NCI-H2029 (cell line): Measurements from ENCODE around the gene VWCE.
"Not testable (repeated sequence)": the region's sequence is repeated elsewhere in the genome, so short reads cannot be mapped to it uniquely, and the experiment has no call there.

Experiments
- DNase-seq: peaks from one replicate; lab custom pipeline; 2025; lab: John Stamatoyannopoulos, UW

The VWCE gene

DNA sequence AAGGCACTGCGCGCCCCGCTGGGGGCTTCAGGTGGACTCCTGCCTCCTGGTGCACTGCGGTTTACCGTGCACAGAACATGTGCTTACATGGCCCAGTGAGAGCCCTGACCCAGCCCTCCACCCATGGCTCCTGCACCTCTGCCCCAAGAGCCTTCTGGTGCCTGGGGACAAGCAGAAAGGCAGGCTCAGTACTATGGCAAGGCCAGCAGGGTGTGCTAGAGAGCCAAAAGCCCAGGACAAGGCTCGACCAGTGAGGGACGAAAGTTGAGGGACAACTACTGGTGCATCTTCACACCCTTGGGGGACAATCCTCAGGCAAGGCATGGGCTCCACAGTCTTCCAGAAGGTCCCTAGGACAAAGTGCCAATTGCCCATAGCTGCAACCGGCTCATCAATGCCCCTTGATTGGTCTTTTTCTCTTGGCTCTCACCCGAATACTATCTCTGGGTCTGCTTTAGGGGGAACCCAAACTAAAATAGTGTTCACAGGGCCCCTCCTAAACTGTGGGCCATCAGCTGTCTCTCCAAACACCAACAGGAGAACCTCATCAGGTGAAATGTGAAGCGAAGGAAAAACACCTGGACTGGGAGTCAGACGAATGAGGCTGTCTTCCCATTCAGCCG lies 40.6 kb downstream of the VWCE start:
- peak; percentile 15 for DNase-seq

DNA sequence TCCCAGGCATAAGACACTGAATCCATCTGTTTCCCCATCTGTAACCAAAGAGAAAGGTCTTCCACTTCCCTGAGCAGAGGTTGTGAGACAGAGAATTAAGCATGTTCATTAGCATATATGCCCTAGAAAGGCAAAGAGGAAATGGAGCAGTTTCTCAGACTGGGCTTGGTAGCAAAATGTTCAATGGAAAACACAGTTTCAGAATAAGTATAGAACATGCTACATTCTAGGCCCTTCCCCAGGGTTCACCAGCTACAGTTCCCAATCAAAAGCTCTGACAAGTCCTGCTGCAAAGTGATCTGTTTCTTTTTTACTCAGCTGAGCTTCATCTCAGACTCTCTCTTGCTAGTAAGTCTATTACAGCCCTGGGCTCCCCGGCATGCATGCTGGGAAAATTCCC lies 42.8 kb downstream of the VWCE start:
- not testable (repeated sequence) for DNase-seq

DNA sequence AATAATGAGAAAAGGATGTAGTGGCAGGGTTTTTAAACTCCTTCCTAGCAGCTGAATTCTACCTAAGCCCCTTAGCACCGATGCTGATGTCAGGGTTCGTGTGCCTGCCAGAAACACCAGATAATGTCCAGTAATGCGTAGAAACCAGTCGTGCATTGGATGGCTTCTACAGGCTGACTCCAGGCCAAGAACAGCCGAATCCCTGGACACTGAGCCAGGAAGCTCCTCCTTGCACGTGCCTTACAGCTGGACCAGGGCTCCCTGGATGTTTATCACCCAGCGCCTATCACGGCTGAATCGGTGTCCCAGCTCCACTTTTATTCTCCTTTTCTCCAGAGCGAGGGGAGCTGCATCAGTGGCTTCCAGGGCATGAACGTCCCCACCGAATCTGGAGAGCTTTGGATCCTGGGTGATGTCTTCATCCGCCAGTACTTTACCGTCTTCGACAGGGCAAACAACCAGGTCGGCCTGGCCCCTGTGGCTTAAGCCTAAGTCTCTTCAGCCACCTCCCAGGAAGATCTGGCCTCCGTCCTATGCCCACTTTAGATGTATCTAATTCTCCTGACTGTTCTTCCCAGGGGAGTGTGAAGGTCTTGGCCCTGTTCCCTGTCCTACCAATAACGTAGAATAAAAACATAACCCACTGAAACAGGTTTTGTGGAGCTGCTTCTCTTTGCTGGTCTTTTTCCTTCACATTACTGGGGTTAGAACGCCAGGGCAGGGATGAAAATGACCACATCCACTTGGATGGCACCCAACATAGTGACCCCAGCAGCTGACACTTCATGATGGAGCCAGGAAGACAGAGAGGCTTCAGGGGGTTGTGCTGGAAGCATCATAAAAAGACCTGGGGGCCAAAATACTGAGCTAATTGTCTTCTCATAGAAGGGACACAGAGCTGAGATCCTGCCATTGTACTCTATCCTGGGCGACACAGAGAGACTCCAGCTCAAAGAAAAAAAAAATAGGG lies 44.0 kb downstream of the VWCE start:
- not testable (repeated sequence) for DNase-seq

DNA sequence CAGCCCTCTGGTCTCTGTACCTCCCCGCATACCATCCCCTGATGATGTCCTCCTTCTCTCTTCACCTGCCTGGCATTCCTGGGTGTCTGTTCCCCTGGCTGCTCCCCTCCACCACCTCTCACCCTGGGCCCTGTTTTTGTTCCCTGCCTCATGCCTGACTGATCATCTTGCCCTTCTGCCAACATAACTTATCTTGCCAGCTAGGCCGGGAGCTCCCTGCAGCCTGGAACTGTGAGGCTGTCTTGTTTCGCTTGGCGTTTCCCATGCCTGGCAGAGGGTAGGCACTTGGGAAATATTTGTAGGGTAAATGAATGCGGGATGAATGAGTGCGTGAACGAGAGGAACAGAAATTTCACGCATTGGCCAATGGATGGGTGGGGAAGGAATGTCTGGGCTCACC lies 45.9 kb downstream of the VWCE start:
- DNase-seq = not testable (repeated sequence)

DNA sequence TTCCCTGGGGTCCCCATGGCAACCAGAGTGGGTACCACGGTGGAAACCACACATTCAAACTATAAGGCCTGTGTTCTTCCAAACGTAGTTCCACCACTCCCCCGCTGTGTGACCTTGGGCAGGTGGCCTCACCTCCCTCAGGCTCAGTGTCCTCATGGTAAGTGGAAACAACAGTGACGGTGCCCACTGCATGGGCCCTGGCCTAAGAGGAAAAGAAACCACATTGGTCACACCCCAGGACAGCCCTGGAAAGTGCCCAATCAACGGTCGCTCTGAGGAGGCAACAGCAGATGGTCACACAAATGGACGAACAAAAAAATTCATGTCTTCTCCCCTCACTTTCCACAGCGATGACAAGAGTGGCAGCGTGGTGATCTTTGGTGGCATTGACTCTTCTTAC lies 47.0 kb downstream of the VWCE start:
- DNase-seq = not testable (repeated sequence)

DNA sequence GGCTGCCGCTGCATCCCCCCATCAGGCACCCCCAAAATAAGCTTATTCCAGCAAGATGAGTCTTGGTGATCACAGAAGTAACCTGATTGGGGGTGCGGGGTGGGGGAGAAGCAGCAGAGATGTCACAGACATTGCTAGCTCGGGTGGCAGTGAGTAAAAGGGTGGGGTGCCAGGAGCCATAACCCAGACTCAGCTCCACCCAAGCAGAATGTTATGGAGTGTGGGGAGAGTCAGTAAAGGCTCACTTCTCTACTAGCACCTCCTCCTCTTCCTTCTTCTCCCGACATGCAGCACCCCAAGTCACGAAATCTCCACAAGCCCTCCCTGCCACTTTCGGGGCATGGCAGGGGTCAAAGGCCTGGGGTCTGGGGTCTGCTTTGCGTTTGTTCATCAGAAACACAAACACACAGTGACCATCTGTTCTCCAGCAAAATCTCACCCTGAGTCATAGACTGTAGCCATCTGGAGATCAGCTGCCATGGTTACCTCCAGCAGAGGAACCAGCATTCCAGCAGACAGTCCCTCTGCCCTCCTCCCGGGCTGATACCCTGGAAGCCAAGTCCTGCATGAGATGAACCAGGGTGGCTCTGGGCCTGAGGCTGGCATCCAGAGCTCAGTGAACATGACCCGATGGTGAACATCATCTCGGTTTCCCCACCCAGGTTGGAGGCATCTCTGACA lies 49.7 kb downstream of the VWCE start:
- not testable (repeated sequence) for DNase-seq

DNA sequence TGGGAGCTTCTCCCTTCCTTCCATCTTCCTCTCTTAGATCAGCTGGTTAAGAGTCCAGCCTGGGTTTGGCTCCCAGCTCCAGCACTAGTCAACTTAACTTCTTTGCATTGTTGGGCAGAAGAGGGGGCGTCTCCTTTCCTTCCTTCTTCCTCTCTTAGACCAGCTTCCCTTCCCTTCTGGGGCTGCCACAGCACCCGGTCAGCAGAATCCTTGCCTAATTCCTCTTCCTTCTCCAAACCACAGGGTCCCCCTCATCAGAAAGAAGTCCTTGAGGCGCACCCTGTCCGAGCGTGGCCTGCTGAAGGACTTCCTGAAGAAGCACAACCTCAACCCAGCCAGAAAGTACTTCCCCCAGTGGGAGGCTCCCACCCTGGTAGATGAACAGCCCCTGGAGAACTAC lies 53.6 kb downstream of the VWCE start:
- DNase-seq = not testable (repeated sequence)

DNA sequence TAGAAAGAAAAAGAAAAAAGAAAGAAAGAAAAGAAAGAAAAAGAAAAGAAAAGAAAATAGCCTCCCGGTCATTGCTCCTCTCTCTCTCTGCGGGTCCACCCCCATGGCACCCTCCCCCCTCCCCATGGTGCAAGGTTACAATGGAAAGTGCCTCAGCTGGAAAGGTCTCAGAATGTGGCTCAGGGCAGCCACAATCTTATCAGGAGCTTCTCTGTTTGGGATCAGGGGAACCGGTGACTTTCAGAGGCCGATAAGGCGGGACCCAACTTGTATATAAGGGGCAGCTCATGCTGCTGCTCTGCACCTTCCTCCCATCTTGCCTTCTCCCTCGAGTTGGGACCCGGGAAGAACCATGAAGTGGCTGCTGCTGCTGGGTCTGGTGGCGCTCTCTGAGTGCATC lies 54.2 kb downstream of the VWCE start, which contains the start of gene PGA5:
PGA5 (plus strand) TSS at position 301 of the 400 bp plus-strand sequence; CDS start at position 353, 52 bp downstream.
- DNase-seq = not testable (repeated sequence)

DNA sequence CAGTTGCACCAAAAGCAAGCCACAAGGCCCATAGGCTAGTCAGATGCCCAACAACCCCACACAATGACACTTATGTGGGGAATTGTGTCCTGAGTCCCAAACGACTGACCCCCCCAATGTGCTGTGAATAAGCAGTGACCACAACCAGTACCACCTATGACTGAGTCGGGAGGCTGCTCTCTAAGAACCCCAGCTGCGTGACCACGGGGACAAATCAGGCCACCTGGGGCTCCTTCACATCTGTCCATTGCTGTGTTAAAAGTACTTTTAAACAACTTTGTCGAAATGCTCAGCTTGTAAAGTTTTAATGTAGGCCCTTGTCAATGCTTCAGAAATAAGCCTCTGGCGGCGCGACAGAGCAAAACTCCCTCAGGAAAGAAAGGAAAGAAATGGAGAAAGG lies 54.8 kb downstream of the VWCE start:
- not testable (repeated sequence) for DNase-seq

DNA sequence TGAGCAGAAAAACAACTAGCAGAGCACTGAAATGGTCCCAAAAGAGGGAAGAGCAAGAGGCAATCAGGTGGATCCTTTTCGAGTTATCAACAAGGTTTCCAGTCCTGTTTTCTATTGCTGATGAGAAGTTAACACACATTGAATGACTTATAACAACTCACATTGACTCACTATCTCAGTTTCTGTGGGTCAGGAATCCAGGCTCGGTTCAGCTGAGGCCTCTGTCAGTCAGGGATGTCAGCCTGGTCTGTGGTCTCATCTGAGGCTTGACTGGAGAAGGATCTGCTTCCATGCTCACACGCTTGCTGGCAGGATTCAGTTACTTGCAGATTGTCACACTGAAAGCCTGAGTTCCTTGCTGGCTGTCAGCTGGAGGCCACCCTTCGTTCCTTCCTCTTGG lies 58.0 kb downstream of the VWCE start:
- DNase-seq = not testable (repeated sequence)

DNA sequence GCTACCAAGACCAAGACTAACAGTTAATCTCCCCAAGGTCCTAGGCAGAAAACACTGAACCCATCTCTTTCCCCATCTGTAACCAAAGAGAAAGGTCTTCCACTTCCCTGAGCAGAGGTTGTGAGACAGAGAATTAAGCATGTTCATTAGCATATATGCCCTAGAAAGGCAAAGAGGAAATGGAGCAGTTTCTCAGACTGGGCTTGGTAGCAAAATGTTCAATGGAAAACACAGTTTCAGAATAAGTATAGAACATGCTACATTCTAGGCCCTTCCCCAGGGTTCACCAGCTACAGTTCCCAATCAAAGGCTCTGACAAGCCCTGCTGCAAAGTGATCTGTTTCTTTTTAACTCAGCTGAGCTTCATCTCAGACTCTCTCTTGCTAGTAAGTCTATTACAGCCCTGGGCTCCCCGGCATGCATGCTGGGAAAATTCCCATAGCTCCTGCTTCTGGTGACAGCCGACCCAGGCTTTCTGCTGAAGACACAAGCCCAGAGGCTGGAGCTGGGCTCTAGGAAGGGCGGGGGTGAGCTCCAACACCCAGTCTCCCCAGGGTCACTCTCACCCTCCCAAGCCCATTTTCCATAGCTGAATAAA lies 62.5 kb downstream of the VWCE start:
- not testable (repeated sequence) for DNase-seq

DNA sequence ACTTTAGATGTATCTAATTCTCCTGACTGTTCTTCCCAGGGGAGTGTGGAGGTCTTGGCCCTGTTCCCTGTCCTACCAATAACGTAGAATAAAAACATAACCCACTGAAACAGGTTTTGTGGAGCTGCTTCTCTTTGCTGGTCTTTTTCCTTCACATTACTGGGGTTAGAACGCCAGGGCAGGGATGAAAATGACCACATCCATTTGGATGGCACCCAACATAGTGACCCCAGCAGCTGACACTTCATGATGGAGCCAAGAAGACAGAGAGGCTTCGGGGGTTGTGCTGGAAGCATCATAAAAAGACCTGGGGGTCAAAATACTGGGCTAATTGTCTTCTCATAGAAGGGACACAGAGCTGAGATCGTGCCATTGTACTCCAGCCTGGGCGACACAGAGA lies 63.5 kb downstream of the VWCE start:
- DNase-seq = not testable (repeated sequence)

DNA sequence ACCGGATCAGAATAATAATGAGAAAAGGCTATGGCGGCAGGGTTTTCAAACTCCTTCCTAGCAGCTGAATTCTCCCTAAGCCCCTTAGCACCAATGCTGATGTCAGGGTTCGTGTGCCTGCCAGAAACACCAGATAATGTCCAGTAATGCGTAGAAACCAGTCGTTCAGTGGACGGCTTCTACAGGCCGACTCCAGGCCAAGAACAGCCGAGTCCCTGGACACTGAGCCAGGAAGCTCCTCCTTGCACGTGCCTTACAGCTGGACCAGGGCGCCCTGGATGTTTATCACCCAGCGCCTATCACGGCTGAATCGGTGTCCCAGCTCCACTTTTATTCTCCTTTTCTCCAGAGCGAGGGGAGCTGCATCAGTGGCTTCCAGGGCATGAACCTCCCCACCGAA lies 64.1 kb downstream of the VWCE start:
- DNase-seq = not testable (repeated sequence)

DNA sequence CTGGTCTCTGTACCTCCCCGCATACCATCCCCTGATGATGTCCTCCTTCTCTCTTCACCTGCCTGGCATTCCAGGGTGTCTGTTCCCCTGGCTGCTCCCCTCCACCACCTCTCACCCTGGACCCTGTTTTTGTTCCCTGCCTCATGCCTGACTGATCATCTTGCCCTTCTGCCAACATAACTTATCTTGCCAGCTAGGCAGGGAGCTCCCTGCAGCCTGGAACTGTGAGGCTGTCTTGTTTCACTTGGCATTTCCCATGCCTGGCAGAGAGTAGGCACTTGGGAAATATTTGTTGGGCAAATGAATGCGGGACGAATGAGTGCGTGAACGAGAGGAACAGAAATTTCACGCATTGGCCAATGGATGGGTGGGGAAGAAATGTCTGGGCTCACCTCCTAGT lies 65.7 kb downstream of the VWCE start:
- DNase-seq = not testable (repeated sequence)

DNA sequence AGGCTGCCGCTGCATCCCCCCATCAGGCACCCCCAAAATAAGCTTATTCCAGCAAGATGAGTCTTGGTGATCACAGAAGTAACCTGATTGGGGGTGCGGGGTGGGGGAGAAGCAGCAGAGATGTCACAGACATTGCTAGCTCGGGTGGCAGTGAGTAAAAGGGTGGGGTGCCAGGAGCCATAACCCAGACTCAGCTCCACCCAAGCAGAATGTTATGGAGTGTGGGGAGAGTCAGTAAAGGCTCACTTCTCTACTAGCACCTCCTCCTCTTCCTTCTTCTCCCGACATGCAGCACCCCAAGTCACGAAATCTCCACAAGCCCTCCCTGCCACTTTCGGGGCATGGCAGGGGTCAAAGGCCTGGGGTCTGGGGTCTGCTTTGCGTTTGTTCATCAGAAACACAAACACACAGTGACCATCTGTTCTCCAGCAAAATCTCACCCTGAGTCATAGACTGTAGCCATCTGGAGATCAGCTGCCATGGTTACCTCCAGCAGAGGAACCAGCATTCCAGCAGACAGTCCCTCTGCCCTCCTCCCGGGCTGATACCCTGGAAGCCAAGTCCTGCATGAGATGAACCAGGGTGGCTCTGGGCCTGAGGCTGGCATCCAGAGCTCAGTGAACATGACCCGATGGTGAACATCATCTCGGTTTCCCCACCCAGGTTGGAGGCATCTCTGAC lies 68.5 kb downstream of the VWCE start:
- DNase-seq = not testable (repeated sequence)

DNA sequence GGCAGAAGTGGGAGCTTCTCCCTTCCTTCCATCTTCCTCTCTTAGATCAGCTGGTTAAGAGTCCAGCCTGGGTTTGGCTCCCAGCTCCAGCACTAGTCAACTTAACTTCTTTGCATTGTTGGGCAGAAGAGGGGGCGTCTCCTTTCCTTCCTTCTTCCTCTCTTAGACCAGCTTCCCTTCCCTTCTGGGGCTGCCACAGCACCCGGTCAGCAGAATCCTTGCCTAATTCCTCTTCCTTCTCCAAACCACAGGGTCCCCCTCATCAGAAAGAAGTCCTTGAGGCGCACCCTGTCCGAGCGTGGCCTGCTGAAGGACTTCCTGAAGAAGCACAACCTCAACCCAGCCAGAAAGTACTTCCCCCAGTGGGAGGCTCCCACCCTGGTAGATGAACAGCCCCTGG lies 72.4 kb downstream of the VWCE start:
- not testable (repeated sequence) for DNase-seq

DNA sequence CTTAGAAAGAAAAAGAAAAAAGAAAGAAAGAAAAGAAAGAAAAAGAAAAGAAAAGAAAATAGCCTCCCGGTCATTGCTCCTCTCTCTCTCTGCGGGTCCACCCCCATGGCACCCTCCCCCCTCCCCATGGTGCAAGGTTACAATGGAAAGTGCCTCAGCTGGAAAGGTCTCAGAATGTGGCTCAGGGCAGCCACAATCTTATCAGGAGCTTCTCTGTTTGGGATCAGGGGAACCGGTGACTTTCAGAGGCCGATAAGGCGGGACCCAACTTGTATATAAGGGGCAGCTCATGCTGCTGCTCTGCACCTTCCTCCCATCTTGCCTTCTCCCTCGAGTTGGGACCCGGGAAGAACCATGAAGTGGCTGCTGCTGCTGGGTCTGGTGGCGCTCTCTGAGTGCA lies 73.1 kb downstream of the VWCE start, which contains the start of gene PGA4:
PGA4 (plus strand) TSS at position 301 of the 400 bp plus-strand sequence; CDS start at position 355, 54 bp downstream.
- DNase-seq = not testable (repeated sequence)

DNA sequence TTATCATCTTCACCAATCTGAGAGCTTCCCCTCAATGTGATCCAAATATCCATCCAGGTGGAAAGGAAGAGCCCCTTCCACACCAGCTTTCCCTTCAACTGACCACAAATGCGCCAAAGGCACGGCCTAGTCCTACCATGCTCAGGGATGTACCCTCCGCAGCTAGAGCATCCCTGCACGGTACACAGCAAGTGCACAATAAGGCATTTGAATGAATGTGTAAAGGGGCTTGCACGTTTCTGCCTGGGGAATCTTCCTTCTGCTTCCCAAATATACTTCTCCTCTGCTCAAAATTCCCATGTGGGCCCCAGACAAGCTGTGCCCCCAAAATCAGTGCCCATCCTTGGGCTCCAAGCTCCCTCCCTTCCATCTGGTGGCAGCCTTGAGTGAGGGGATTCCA lies 76.1 kb downstream of the VWCE start:
- DNase-seq = not testable (repeated sequence)

DNA sequence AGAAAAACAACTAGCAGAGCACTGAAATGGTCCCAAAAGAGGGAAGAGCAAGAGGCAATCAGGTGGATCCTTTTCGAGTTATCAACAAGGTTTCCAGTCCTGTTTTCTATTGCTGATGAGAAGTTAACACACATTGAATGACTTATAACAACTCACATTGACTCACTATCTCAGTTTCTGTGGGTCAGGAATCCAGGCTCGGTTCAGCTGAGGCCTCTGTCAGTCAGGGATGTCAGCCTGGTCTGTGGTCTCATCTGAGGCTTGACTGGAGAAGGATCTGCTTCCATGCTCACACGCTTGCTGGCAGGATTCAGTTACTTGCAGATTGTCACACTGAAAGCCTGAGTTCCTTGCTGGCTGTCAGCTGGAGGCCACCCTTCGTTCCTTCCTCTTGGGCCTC lies 76.8 kb downstream of the VWCE start:
- DNase-seq = not testable (repeated sequence)

DNA sequence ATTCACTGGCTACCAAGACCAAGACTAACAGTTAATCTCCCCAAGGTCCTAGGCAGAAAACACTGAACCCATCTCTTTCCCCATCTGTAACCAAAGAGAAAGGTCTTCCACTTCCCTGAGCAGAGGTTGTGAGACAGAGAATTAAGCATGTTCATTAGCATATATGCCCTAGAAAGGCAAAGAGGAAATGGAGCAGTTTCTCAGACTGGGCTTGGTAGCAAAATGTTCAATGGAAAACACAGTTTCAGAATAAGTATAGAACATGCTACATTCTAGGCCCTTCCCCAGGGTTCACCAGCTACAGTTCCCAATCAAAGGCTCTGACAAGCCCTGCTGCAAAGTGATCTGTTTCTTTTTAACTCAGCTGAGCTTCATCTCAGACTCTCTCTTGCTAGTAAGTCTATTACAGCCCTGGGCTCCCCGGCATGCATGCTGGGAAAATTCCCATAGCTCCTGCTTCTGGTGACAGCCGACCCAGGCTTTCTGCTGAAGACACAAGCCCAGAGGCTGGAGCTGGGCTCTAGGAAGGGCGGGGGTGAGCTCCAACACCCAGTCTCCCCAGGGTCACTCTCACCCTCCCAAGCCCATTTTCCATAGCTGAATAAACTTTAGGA lies 81.3 kb downstream of the VWCE start:
- DNase-seq = not testable (repeated sequence)

DNA sequence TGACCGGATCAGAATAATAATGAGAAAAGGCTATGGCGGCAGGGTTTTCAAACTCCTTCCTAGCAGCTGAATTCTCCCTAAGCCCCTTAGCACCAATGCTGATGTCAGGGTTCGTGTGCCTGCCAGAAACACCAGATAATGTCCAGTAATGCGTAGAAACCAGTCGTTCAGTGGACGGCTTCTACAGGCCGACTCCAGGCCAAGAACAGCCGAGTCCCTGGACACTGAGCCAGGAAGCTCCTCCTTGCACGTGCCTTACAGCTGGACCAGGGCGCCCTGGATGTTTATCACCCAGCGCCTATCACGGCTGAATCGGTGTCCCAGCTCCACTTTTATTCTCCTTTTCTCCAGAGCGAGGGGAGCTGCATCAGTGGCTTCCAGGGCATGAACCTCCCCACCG lies 82.9 kb downstream of the VWCE start:
- not testable (repeated sequence) for DNase-seq
